ENCODE data around the gene STK25. TPM values are rescaled to one million over a fixed set of nuclear protein-coding genes. Genes with fewer than 3 reads are reported as not detected.

Gene STK25
- total RNA-seq, 1 experiment from 2014 or later: 79.5 TPM

- Histone ChIP-seq H3K9ac (ENCODE audit: low read length) (no peak overlapping the region), H3K4me1 (ENCODE audit: low read length) (no peaks in the 10 kb centered on the region), H3K4me2 (ENCODE audit: low read depth, low read length, poor library complexity, severe bottlenecking) (no peak overlapping the region), H3K27ac (ENCODE audit: low read length) (no peak overlapping the region), H3K9me2 (replicated peaks; ENCODE audit: insufficient read depth, low read length) (no peaks in the 10 kb centered on the region), H2AFZ (ENCODE audit: low read length) (no peak overlapping the region), H3K27me3 (ENCODE audit: low read length) (no peaks in the 10 kb centered on the region), H3K4me3 (ENCODE audit: low read length) (no peak overlapping the region), H3K9me3 (ENCODE audit: low read length) (no peaks in the 10 kb centered on the region), H3K79me2 (ENCODE audit: low read length) (peaks cover 21% of the 10 kb centered on the region), H4K20me1 (ENCODE audit: insufficient read depth, low read depth, low read length) (no peaks in the 10 kb centered on the region), H3K36me3 (ENCODE audit: insufficient read depth, low read length) (no peaks in the 10 kb centered on the region)
- DNase-seq: no peak
Measured at GRCh38 chr2:241500431-241500975, 7.9 kb downstream of the STK25 start.

GRCh38 chr2:241500016-241500415 is 8.4 kb downstream of the STK25 start:
- Histone ChIP-seq H3K27me3 (ENCODE audit: low read length) (no peaks in the 10 kb centered on the region), H3K9ac (ENCODE audit: low read length) (no peak overlapping the region), H3K27ac (ENCODE audit: low read length) (no peak overlapping the region), H3K4me3 (ENCODE audit: low read length) (no peak overlapping the region), H3K9me2 (replicated peaks; ENCODE audit: insufficient read depth, low read length) (no peaks in the 10 kb centered on the region), H4K20me1 (ENCODE audit: insufficient read depth, low read depth, low read length) (no peaks in the 10 kb centered on the region), H3K4me2 (ENCODE audit: low read depth, low read length, poor library complexity, severe bottlenecking) (no peak overlapping the region), H3K79me2 (ENCODE audit: low read length) (peaks cover 16% of the 10 kb centered on the region), H2AFZ (ENCODE audit: low read length) (no peak overlapping the region), H3K4me1 (ENCODE audit: low read length) (no peaks in the 10 kb centered on the region), H3K36me3 (ENCODE audit: insufficient read depth, low read length) (no peaks in the 10 kb centered on the region), H3K9me3 (ENCODE audit: low read length) (no peaks in the 10 kb centered on the region)
- no peak for DNase-seq

- Histone ChIP-seq H3K4me3 (ENCODE audit: low read length) (no peak overlapping the region), H3K27ac (ENCODE audit: low read length) (no peak overlapping the region), H3K9me2 (replicated peaks; ENCODE audit: insufficient read depth, low read length) (no peaks in the 10 kb centered on the region), H3K9ac (ENCODE audit: low read length) (no peak overlapping the region), H3K9me3 (ENCODE audit: low read length) (no peaks in the 10 kb centered on the region), H4K20me1 (ENCODE audit: insufficient read depth, low read depth, low read length) (no peaks in the 10 kb centered on the region), H3K4me2 (ENCODE audit: low read depth, low read length, poor library complexity, severe bottlenecking) (no peak overlapping the region), H3K4me1 (ENCODE audit: low read length) (no peaks in the 10 kb centered on the region), H3K36me3 (ENCODE audit: insufficient read depth, low read length) (no peaks in the 10 kb centered on the region), H2AFZ (ENCODE audit: low read length) (no peak overlapping the region), H3K79me2 (ENCODE audit: low read length) (peaks cover 12% of the 10 kb centered on the region), H3K27me3 (ENCODE audit: low read length) (no peaks in the 10 kb centered on the region)
- DNase-seq: no peak
Measured at GRCh38 chr2:241499146-241499965, 9.0 kb downstream of the STK25 start.

- Histone ChIP-seq H3K9ac (ENCODE audit: low read length) (no peak overlapping the region), H3K4me3 (ENCODE audit: low read length) (no peak overlapping the region), H3K9me2 (replicated peaks; ENCODE audit: insufficient read depth, low read length) (no peaks in the 10 kb centered on the region), H2AFZ (ENCODE audit: low read length) (no peak overlapping the region), H3K79me2 (ENCODE audit: low read length) (peaks cover 3% of the 10 kb centered on the region; the same call in 1 of the 2 replicates), H3K27ac (ENCODE audit: low read length) (no peak overlapping the region), H3K4me1 (ENCODE audit: low read length) (no peaks in the 10 kb centered on the region), H3K36me3 (ENCODE audit: insufficient read depth, low read length) (no peaks in the 10 kb centered on the region), H4K20me1 (ENCODE audit: insufficient read depth, low read depth, low read length) (no peaks in the 10 kb centered on the region), H3K27me3 (ENCODE audit: low read length) (no peaks in the 10 kb centered on the region), H3K4me2 (ENCODE audit: low read depth, low read length, poor library complexity, severe bottlenecking) (no peak overlapping the region), H3K9me3 (ENCODE audit: low read length) (no peaks in the 10 kb centered on the region)
- DNase-seq: no peak
Measured at GRCh38 chr2:241498115-241499070, 10.0 kb downstream of the STK25 start.

- Histone ChIP-seq H3K9ac (ENCODE audit: low read length) (no peak overlapping the region), H3K4me3 (ENCODE audit: low read length) (no peak overlapping the region), H2AFZ (ENCODE audit: low read length) (no peak overlapping the region), H3K4me2 (ENCODE audit: low read depth, low read length, poor library complexity, severe bottlenecking) (no peak overlapping the region), H3K9me3 (ENCODE audit: low read length) (no peaks in the 10 kb centered on the region), H3K36me3 (ENCODE audit: insufficient read depth, low read length) (no peaks in the 10 kb centered on the region), H3K27ac (ENCODE audit: low read length) (no peak overlapping the region), H4K20me1 (ENCODE audit: insufficient read depth, low read depth, low read length) (no peaks in the 10 kb centered on the region), H3K27me3 (ENCODE audit: low read length) (no peaks in the 10 kb centered on the region), H3K9me2 (replicated peaks; ENCODE audit: insufficient read depth, low read length) (no peaks in the 10 kb centered on the region), H3K4me1 (ENCODE audit: low read length) (no peaks in the 10 kb centered on the region), H3K79me2 (ENCODE audit: low read length) (peaks cover 3% of the 10 kb centered on the region; the same call in 1 of the 2 replicates)
- no peak for DNase-seq
Measured at GRCh38 chr2:241496904-241497877, 11.2 kb downstream of the STK25 start.

- Histone ChIP-seq H3K9me3 (ENCODE audit: low read length) (no peaks in the 10 kb centered on the region), H3K4me1 (ENCODE audit: low read length) (no peaks in the 10 kb centered on the region), H3K4me2 (ENCODE audit: low read depth, low read length, poor library complexity, severe bottlenecking) (no peak overlapping the region), H3K79me2 (ENCODE audit: low read length) (peaks cover 3% of the 10 kb centered on the region; the same call in 1 of the 2 replicates), H2AFZ (ENCODE audit: low read length) (no peak overlapping the region), H4K20me1 (ENCODE audit: insufficient read depth, low read depth, low read length) (no peaks in the 10 kb centered on the region), H3K4me3 (ENCODE audit: low read length) (no peak overlapping the region), H3K27me3 (ENCODE audit: low read length) (no peaks in the 10 kb centered on the region), H3K9me2 (replicated peaks; ENCODE audit: insufficient read depth, low read length) (no peaks in the 10 kb centered on the region), H3K9ac (ENCODE audit: low read length) (no peak overlapping the region), H3K27ac (ENCODE audit: low read length) (no peak overlapping the region), H3K36me3 (ENCODE audit: insufficient read depth, low read length) (no peaks in the 10 kb centered on the region)
- no peak for DNase-seq
Measured at GRCh38 chr2:241496003-241496707, 12.2 kb downstream of the STK25 start.
